H9 (cell line): ENCODE data around the gene ATG2B. TPM values are rescaled to one million over a fixed set of nuclear protein-coding genes. Genes with fewer than 3 reads are reported as not detected.

Experiments
- DNase-seq: peaks from one replicate; pipeline ENCODE4 v3.0.0-alpha.2; 2017
- H2AFZ ChIP-seq: one replicate; pipeline ENCODE4 v1.6.1; 2013; ENCODE audit warnings: mild to moderate bottlenecking, low read length, control low read depth, moderate library complexity
- H2AK5ac ChIP-seq: 2 replicates; pipeline ENCODE4 v1.6.1; 2013; ENCODE audit warnings: low read length, control low read depth, mixed read lengths; ENCODE audit not compliant: insufficient read length
- H2BK120ac ChIP-seq: one replicate; pipeline ENCODE4 v1.6.1; 2013; ENCODE audit warnings: low read depth, mild to moderate bottlenecking, low read length, control low read depth, inconsistent platforms; ENCODE audit not compliant: poor library complexity, severe bottlenecking
- H2BK12ac ChIP-seq: 2 replicates; pipeline ENCODE4 v1.6.1; 2013; ENCODE audit warnings: low read length, control low read depth, mixed read lengths, low read depth; ENCODE audit not compliant: insufficient read length
- H2BK15ac ChIP-seq: 2 replicates; pipeline ENCODE4 v1.6.1; 2013; ENCODE audit warnings: low read depth, low read length, control low read depth
- H2BK20ac ChIP-seq: one replicate; pipeline ENCODE4 v1.6.1; 2013; ENCODE audit warnings: low read depth, mild to moderate bottlenecking, low read length, control low read depth, inconsistent platforms; ENCODE audit not compliant: poor library complexity, severe bottlenecking
- H2BK5ac ChIP-seq: 2 replicates; pipeline ENCODE4 v1.6.1; 2013; ENCODE audit warnings: low read length, control low read depth, mixed read lengths; ENCODE audit not compliant: insufficient read length
- H3K14ac ChIP-seq: 2 replicates; pipeline ENCODE4 v1.6.1; 2013; ENCODE audit warnings: low read length, control low read depth; ENCODE audit not compliant: insufficient read depth
- H3K18ac ChIP-seq: 2 replicates; pipeline ENCODE4 v1.6.1; 2013; ENCODE audit warnings: low read depth, mild to moderate bottlenecking, mixed read lengths, low read length, control low read depth; ENCODE audit not compliant: insufficient read length
- H3K23ac ChIP-seq: 2 replicates; pipeline ENCODE4 v1.6.1; 2013; ENCODE audit warnings: low read length, control low read depth, mixed read lengths, low read depth; ENCODE audit not compliant: insufficient read length
- H3K23me2 ChIP-seq: 2 replicates; pipeline ENCODE4 v1.6.1; 2013; ENCODE audit warnings: low read depth, mild to moderate bottlenecking, mixed read lengths, low read length, control low read depth; ENCODE audit not compliant: insufficient read length, poor library complexity, severe bottlenecking
- H3K27ac ChIP-seq: 2 replicates; pipeline ENCODE4 v1.5.1; 2013; ENCODE audit warnings: low read length, control low read depth, mixed read lengths, low read depth; ENCODE audit not compliant: insufficient read length
- H3K27me3 ChIP-seq: 2 replicates; pipeline ENCODE4 v1.6.1; 2013; ENCODE audit warnings: low read length, control low read depth, inconsistent platforms; ENCODE audit not compliant: insufficient read depth
- H3K4ac ChIP-seq: 2 replicates; pipeline ENCODE4 v1.6.1; 2013; ENCODE audit warnings: low read depth, mild to moderate bottlenecking, control low read depth, inconsistent platforms, low read length, moderate library complexity
- H3K4me1 ChIP-seq: 2 replicates; pipeline ENCODE4 v1.6.1; 2013; ENCODE audit warnings: low read length, control low read depth, inconsistent platforms; ENCODE audit not compliant: insufficient read depth
- H3K4me2 ChIP-seq: 2 replicates; pipeline ENCODE4 v1.6.1; 2013; ENCODE audit warnings: low read length, control low read depth, mixed read lengths; ENCODE audit not compliant: insufficient read length, insufficient read depth
- H3K56ac ChIP-seq: 2 replicates; pipeline ENCODE4 v1.6.1; 2013; ENCODE audit warnings: low read depth, mild to moderate bottlenecking, mixed read lengths, low read length, control low read depth; ENCODE audit not compliant: insufficient read length
- H3K79me1 ChIP-seq: 2 replicates; pipeline ENCODE4 v1.6.1; 2013; ENCODE audit warnings: low read depth, mild to moderate bottlenecking, moderate library complexity, low read length, control low read depth, inconsistent platforms; ENCODE audit not compliant: insufficient read depth, poor library complexity, severe bottlenecking
- H3K79me2 ChIP-seq: 2 replicates; pipeline ENCODE4 v1.6.1; 2013; ENCODE audit warnings: low read length, control low read depth, inconsistent platforms; ENCODE audit not compliant: insufficient read depth
- H3K9ac ChIP-seq: 2 replicates; pipeline ENCODE4 v1.6.1; 2013; ENCODE audit warnings: low read length, control low read depth, mixed read lengths; ENCODE audit not compliant: insufficient read length; ENCODE audit errors: extremely low read depth
- H3K9me3 ChIP-seq: one replicate; pipeline ENCODE4 v1.6.1; 2013; ENCODE audit warnings: low read depth, low read length, inconsistent platforms; ENCODE audit not compliant: control insufficient read depth
- H3T11ph ChIP-seq: one replicate; pipeline ENCODE4 v1.6.1; 2013; ENCODE audit warnings: mild to moderate bottlenecking, low read length, control low read depth, inconsistent platforms
- H4K20me1 ChIP-seq: one replicate; pipeline ENCODE4 v1.6.1; 2013; ENCODE audit not compliant: control insufficient read depth, insufficient read length, insufficient read depth
- H4K5ac ChIP-seq: 2 replicates; pipeline ENCODE4 v1.6.1; 2013; ENCODE audit warnings: low read depth, mild to moderate bottlenecking, mixed read lengths, low read length, control low read depth; ENCODE audit not compliant: insufficient read length
- H4K8ac ChIP-seq: replicated peaks from 2 replicates; pipeline ENCODE4 v1.6.1; 2013; ENCODE audit warnings: low read length, control low read depth, mixed read lengths, low read depth; ENCODE audit not compliant: insufficient read length
- H4K91ac ChIP-seq: 2 replicates; pipeline ENCODE4 v1.6.1; 2013; ENCODE audit warnings: low read depth, mild to moderate bottlenecking, moderate library complexity, mixed read lengths, low read length, control low read depth; ENCODE audit not compliant: insufficient read length
- H3K27ac Mint-ChIP-seq, 3 experiments: 2 replicates in 2 of 3; 3 replicates in 1 of 3; pipeline ENCODE4 v1.8.0; 2020 to 2021; ENCODE audit warnings: mixed read lengths in 3 of 3, mild to moderate bottlenecking in 1 of 3, moderate library complexity in 1 of 3
- H3K27me3 Mint-ChIP-seq: 2 replicates; pipeline ENCODE4 v1.8.0; 2021; ENCODE audit warnings: low read depth, mild to moderate bottlenecking, moderate library complexity, mixed read lengths
- H3K36me3 Mint-ChIP-seq, 3 experiments: 2 replicates in 2 of 3; 3 replicates in 1 of 3; pipeline ENCODE4 v1.8.0; 2020 to 2021; ENCODE audit warnings: low read depth in 3 of 3, mixed read lengths in 3 of 3; ENCODE audit not compliant: insufficient read depth in 1 of 3
- H3K4me1 Mint-ChIP-seq, 2 experiments: 2 replicates each; pipeline ENCODE4 v1.8.0; 2020; ENCODE audit warnings: mixed read lengths in 2 of 2
- H3K4me3 Mint-ChIP-seq, 2 experiments: 2 replicates in 1 of 2; 3 replicates in 1 of 2; pipeline ENCODE4 v1.8.0; 2020 to 2021; ENCODE audit warnings: mild to moderate bottlenecking in 2 of 2, mixed read lengths in 2 of 2, moderate library complexity in 1 of 2
- H3K9me3 Mint-ChIP-seq, 2 experiments: 2 replicates in 1 of 2; 3 replicates in 1 of 2; pipeline ENCODE4 v1.8.0; 2020; ENCODE audit warnings: mild to moderate bottlenecking in 2 of 2, mixed read lengths in 2 of 2, moderate library complexity in 1 of 2
- WGBS: extraction: QIAGEN DNeasy Blood & Tissue Kit; methylation state at CpG from one replicate; pipeline ENCODE4 v1.1.7; 2013; ENCODE audit warnings: missing lambda C conversion rate, low lambda C conversion rate, mixed read lengths; ENCODE audit not compliant: insufficient read length; ENCODE audit errors: extremely low coverage; 5-methylcytosine and 5-hydroxymethylcytosine counted together
- total RNA-seq: library from RNA; stranded (reverse); gene quantifications from 2 replicates; pipeline ENCODE4 v1.2.1, GENCODE V29; 2021
- TF ChIP-seq, protein P1 (sequence below): fragments of 200-600 bp; sonication (generic); conservative IDR thresholded peaks from 3 replicates; pipeline ENCODE4 v1.8.0; 2021; ENCODE audit warnings: antibody characterized with exemption, mild to moderate bottlenecking

Gene ATG2B
- total RNA-seq, 1 experiment from 2014 or later: 12.6 TPM

DNA sequence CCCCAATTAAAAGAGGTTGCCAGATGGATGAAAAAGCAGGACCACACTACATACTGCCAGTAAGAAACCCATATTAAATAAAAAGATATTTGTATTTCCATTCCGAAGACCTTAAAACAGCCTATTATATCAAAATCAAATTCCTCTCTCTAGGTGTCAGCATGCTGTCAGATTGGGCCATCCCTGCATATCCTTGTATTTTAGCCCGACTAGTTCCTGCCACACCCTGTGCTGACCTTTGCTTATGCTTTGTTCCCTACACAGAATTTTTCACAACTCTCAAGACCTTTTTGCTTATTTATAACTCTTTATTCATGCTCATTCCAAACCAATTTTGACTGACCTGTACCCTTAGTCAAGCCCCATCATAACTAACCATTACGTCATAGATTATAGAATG, 13.0 kb upstream of the ATG2B start:
- Histone ChIP-seq H4K8ac (no peak overlapping the region), H3T11ph (no peak overlapping the region), H3K9me3 (no peaks in the 10 kb centered on the region), H2BK120ac (no peak overlapping the region), H3K56ac (no peak overlapping the region), H3K4me2 (no peak overlapping the region), H3K23ac (no peak overlapping the region), H2BK12ac (no peak overlapping the region), H3K4ac (no peak overlapping the region), H3K27me3 (no peaks in the 10 kb centered on the region), H3K4me1 (peaks cover 3% of the 10 kb centered on the region; the same call in 1 of the 2 replicates), H2BK5ac (no peak overlapping the region), H3K14ac (no peak overlapping the region), H3K9ac (no peak overlapping the region), H4K5ac (no peak overlapping the region), H2AFZ (no peak overlapping the region), H2BK20ac (no peak overlapping the region), H4K20me1 (no peaks in the 10 kb centered on the region), H3K79me1 (peaks cover 10% of the 10 kb centered on the region), H3K23me2 (no peaks in the 10 kb centered on the region), H3K18ac (no peak overlapping the region), H3K27ac (no peak overlapping the region), H4K91ac (no peak overlapping the region), H3K79me2 (peaks cover 5% of the 10 kb centered on the region; the same call in 1 of the 2 replicates), H2BK15ac (no peak overlapping the region), H2AK5ac (no peak overlapping the region)
- no CpG with 5 or more reads among the region's 3 CpGs for WGBS
- DNase-seq: no peak
- no peaks in the 10 kb centered on the region for H3K9me3 Mint-ChIP-seq
- H3K4me3 Mint-ChIP-seq: no peak overlapping the region
- no peaks in the 10 kb centered on the region for H3K27me3 Mint-ChIP-seq
- H3K27ac Mint-ChIP-seq: peak overlapping the region in 1 of 3 experiments; percentile 7; a peak in 1 of 7 replicates
- peaks cover 0 to 9% (median 0%) of the 10 kb centered on the region in 3 experiments; a peak in 2 of 7 replicates for H3K36me3 Mint-ChIP-seq
- TF ChIP-seq, protein P1, sequence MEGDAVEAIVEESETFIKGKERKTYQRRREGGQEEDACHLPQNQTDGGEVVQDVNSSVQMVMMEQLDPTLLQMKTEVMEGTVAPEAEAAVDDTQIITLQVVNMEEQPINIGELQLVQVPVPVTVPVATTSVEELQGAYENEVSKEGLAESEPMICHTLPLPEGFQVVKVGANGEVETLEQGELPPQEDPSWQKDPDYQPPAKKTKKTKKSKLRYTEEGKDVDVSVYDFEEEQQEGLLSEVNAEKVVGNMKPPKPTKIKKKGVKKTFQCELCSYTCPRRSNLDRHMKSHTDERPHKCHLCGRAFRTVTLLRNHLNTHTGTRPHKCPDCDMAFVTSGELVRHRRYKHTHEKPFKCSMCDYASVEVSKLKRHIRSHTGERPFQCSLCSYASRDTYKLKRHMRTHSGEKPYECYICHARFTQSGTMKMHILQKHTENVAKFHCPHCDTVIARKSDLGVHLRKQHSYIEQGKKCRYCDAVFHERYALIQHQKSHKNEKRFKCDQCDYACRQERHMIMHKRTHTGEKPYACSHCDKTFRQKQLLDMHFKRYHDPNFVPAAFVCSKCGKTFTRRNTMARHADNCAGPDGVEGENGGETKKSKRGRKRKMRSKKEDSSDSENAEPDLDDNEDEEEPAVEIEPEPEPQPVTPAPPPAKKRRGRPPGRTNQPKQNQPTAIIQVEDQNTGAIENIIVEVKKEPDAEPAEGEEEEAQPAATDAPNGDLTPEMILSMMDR: no peak
- peaks cover 5 to 11% of the 10 kb centered on the region in 2 experiments for H3K4me1 Mint-ChIP-seq
